SIG-M5 (cell line): Measurements from ENCODE around the gene USH2A.

Experiments
- DNase-seq: peaks from one replicate; lab custom pipeline; 2025; lab: John Stamatoyannopoulos, UW

USH2A gene

DNA sequence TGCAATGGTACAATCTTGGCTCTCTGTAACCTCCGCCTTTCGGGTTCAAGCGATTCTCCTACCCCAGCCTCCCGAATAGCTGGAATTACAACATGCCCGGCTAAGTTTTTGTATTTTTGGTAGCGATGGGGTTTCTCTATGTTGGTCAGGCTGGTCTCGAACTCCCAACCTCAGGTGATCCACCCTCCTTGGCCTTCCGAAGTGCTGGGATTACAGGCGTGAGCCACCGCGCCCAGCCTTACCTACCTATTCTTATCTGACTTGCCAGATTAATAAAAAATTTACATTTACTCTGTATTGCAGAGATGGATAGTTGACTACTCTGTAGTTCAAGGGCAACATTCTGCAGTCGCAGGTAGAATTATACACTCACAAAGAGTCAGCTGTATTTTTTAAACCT, 496.6 kb downstream of the USH2A start:
- DNase-seq = no peak

GRCh38 chr1:215923129-215923824, 500.0 kb downstream of the USH2A start:
- DNase-seq = no peak

DNA sequence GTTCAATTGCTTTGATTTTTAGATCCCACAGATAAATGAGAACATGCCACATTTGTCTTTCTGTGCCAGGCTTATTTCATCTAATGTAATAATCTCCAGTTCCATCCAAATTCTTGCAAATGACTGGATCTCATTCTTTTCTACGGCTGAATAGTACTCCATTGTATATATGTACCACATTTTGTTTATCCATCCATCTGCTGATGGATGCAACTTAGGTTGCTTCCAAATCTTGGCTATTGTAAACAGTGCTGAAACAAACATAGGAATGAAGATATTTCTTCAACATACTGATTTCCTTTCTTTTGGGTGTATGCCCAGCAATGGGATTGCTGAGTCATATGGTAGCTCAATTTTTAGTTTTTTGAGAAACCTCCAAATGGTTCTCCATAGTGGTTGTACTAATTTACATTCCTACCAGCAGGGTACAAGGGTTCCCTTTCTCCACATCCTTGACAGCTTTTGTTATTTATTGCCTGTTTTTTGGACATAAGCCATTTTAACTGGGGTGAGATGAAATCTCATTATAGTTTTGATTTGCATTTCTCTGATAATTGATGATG, 511.8 kb downstream of the USH2A start:
- no peak for DNase-seq

DNA sequence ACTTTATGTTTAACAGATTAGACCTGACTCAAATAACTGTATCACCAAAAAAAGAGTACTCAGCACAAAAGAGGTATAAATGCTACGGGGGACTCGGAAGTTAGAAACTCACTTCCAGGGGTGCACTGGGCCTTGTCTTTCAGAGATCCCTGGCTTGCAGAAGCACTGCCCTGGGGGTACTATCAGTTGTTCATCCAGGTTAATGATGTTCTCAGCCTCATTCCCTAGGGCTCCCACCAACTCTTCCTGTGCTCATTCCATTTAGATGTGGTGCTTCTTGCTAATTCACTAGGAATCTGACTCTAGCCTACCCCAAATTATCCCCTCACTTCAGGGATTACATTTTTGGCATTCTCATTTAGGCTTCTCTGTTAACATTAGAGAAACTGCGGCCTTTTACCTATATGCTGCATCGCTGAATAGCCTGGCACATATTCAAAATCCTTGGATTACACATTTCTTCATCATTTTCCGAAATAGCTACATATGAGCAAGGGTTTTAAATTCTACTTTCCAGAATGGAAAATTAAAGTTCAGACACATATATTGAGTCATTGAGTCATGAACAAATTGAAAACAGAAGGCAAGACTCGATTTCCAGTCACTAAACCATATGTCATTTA, 517.6 kb downstream of the USH2A start:
- no peak for DNase-seq

DNA sequence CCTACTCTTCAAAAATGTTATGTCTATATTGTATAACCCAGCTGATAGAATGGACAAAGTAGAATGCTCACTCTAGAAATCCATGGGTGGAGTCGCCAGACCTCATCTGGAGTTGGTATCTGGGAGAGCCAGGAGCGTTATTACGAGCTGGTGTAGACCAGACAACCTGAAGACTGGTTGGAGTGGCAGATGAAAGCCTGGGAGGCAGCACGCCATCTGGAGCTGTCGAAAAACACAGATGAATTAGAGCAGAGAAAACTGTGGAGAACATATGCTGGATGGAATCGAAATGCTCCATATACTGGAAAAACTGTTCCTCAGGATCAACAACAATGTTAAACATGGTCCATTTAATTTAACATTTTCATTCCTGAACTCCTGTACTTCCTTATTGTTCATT, 522.6 kb downstream of the USH2A start:
- DNase-seq = no peak

DNA sequence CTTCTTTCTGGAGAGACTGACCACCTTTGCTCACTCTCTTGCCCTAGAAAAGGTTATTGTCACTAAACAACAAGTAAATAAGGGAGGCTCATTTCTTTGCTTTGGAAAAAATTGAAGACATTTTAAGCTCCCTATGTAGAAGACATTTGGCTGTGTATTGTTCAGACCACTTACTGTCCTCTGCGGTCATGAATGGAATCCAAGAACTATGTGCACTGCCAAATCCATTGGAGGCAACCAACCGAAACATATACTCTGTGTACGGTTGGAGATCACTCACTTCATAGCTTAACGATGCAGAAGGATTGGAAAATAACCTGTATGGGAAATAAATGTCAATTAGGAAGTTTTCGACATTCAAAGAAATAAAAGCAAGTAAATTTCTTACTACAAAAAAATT, 523.3 kb downstream of the USH2A start:
- no peak for DNase-seq

- DNase-seq = no peak
Observed at GRCh38 chr1:215895893-215896292, 527.4 kb downstream of the USH2A start.

GRCh38 chr1:215895276-215895675, 528.0 kb downstream of the USH2A start:
- DNase-seq = no peak

- no peak for DNase-seq
Observed at GRCh38 chr1:215894617-215895016, 528.6 kb downstream of the USH2A start.

- DNase-seq = no peak
Observed at GRCh38 chr1:215891266-215892057, 531.8 kb downstream of the USH2A start.

- DNase-seq = no peak
Observed at GRCh38 chr1:215890438-215890837, 532.8 kb downstream of the USH2A start.

DNA sequence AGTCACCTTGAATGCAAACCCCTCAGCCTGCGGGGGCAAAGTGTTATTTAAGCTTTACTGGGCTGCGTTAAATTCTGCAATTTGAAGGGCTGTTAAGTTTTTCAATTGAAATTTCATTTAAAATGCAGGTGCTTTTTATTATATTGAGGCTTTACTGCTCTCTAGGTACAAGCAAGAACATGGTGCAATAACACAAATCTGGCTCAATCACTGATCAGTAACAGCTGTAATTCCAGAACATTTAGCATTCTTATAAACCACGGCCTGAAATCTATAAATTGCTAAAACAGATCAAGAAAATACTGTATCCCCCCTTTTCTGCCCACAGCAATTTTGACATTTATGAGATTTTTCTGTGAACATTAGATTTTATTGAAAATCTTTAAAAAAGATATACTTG, 533.4 kb downstream of the USH2A start:
- no peak for DNase-seq

- DNase-seq = no peak
Observed at GRCh38 chr1:215888159-215888558, 535.1 kb downstream of the USH2A start.

GRCh38 chr1:215887627-215888026, 535.6 kb downstream of the USH2A start:
- DNase-seq = no peak

DNA sequence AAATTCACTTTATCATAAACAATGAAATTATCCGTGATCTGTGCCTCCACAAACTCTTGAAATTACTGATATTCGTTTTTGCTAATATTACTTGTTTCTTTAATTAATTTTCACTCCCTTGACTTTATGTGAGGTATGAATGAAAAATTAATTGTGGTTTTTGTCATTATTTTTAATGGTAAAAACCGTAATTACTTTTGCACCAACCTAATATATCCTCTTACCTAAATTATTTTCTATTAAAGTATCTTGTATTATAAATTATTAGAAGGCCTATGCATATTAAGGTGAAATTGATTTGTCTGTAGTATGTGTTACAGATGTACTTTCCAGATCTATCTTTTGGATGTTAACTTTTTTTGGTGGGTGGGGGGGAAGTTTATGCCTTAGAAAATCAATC, 540.2 kb downstream of the USH2A start:
- no peak for DNase-seq

- no peak for DNase-seq
Observed at GRCh38 chr1:215878843-215879242, 544.4 kb downstream of the USH2A start.

- DNase-seq = no peak
Observed at GRCh38 chr1:215878128-215878527, 545.1 kb downstream of the USH2A start.

DNA sequence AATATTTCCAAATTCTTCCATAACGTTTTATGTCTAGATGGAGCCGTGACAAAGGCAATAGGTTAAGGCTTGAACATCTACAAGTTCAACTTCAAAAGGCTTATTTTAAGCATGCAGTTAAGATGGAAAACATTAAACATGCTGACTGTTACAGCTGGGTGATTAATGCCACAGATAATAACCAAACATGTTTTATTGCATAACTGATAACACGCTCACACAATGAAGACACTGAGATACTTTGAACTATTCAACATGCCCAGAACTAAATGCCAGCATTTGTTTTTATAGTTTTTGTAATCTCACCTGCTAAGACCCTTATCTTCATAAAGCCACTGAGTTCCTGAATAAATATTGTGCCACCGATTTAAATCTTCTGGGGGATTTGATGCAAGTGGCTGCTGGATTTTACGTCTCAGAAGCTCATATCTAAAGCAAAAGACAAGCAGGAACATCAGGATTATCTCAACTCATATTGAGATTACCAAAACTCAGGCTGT, 545.7 kb downstream of the USH2A start:
- no peak for DNase-seq

- no peak for DNase-seq
Observed at GRCh38 chr1:215875712-215876111, 547.5 kb downstream of the USH2A start.

GRCh38 chr1:215875236-215875635, 548.0 kb downstream of the USH2A start:
- DNase-seq = no peak

DNA sequence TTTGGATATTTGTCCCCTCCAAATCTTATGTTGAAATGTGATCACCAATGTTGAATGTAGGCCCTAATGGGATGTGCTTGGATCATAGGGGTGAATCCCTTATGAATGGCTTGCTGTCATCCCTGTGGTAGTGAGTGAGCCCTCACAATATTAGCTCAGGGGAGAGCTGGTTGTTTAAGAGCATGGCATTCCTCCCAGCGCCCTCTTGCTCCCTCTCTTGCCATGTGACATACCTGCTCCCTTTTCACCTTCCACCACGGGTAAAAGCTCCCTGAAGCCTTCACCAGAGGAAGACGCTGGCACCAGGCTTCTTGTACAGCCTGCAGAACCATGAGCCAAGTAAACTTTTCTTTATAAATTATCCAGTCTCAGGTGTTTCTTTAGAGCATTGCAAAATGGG, 550.6 kb downstream of the USH2A start:
- no peak for DNase-seq

DNA sequence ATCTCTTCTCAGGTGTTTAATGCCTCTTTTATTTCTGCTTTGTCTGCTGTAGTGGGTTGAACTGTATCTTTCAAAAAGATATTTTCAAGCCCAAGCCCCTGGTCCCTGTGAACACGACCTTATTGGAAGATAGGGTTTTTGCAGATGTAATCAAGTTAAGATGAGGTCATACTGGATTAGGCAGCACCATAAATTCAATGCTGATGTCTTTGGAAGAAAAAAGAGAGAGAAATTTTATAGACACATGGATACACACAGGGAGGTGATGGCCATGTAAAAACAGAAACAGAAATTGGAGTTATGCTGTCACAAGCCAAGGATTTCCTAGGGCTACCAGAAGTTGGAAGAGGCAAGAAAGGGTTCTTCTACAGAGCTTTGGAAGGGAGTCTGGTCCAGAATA, 554.7 kb downstream of the USH2A start:
- DNase-seq = no peak

GRCh38 chr1:215865060-215865459, 558.2 kb downstream of the USH2A start:
- DNase-seq = no peak
